ENCODE results near the gene CACNA1I. TPM values are rescaled to one million over a fixed set of nuclear protein-coding genes. Genes with fewer than 3 reads are reported as not detected.

The CACNA1I gene
- polyA plus RNA-seq, 3 donors = 0.04 TPM; not detected in 2

GRCh38 chr22:39679652-39680051 lies 109.1 kb downstream of the CACNA1I start:
- 97% methylated on average over 17 of the region's 17 CpGs for WGBS (ENCODE audit: insufficient coverage)
- H3K4me3 ChIP-seq (replicated peaks in 1 of 3; ENCODE audit: low read depth in 2 of 3, low read length in 3 of 3) = no peak overlapping the region
- H3K79me2 ChIP-seq (ENCODE audit: insufficient read depth, low read length) = no peaks in the 10 kb centered on the region
- no peak for TF ChIP-seq CTCF (IDR thresholded peaks at IDR 0.05)
- Mint-ChIP-seq H3K4me1 (no peaks in the 10 kb centered on the region), H3K27ac (no peak overlapping the region), H3K4me3 (no peak overlapping the region), H3K36me3 (no peaks in the 10 kb centered on the region), H3K9me3 (peaks cover 0 to 3% (median 0%) of the 10 kb centered on the region in 7 donors), H3K27me3 (ENCODE audit: low read depth in 3 of 3) (peaks cover 25 to 36% (median 29%) of the 10 kb centered on the region in 3 donors)
- no peaks in the 10 kb centered on the region for H4K20me1 ChIP-seq (ENCODE audit: insufficient read depth, low read length)
- H3K27me3 ChIP-seq (ENCODE audit: control insufficient read depth in 2 of 2, insufficient read depth in 2 of 2, low read length in 2 of 2) = peaks cover 0 to 10% of the 10 kb centered on the region in 2 donors
- intact Hi-C loops (cut with micrococcal nuclease) = no loop called here
- H3K4me1 ChIP-seq (ENCODE audit: control insufficient read depth in 1 of 2, insufficient read depth in 2 of 2, low read length in 2 of 2) = no peaks in the 10 kb centered on the region
- no peak overlapping the region for H3K9ac ChIP-seq (ENCODE audit: insufficient read depth, low read length, poor library complexity, severe bottlenecking)
- no peaks in the 10 kb centered on the region for H3K9me3 ChIP-seq (replicated peaks in 1 of 2; ENCODE audit: control insufficient read depth in 1 of 2, insufficient read depth in 1 of 2, low read length in 2 of 2)
- no peak overlapping the region for H3K4me2 ChIP-seq (replicated peaks; ENCODE audit: extremely low read depth, low read length, poor library complexity, severe bottlenecking)
- no peaks in the 10 kb centered on the region for H3K36me3 ChIP-seq (replicated peaks in 1 of 2; ENCODE audit: control insufficient read depth in 1 of 2, insufficient read depth in 2 of 2, low read length in 2 of 2)
- no peak for DNase-seq
- no peak overlapping the region for H3K27ac ChIP-seq (ENCODE audit: low read depth in 1 of 2, low read length in 2 of 2)
- H2AFZ ChIP-seq (ENCODE audit: insufficient read depth, low read depth, low read length, poor library complexity, severe bottlenecking) = no peak overlapping the region

DNA sequence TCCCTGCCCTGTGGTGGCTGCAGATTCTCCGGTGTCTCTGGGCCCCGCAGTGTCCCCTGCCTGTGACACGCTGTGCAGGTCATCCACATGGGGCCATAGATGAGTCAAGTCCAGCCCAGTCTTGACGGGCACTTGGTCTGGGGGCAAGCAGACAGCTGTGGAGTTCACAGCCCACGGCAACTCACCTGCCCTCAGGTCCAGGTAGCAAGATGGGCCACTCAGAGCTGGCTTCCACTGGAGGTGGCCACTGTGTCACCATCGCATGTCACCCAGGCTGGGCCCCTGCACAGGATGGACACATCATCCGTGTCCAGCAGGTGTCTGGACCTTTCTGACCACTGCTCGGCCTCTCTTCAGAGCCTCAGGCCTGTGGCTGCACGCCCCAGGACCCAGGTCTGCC lies 109.9 kb downstream of the CACNA1I start:
- Histone ChIP-seq H3K36me3 (replicated peaks in 1 of 2; ENCODE audit: control insufficient read depth in 1 of 2, insufficient read depth in 2 of 2, low read length in 2 of 2) (no peaks in the 10 kb centered on the region), H4K20me1 (ENCODE audit: insufficient read depth, low read length) (no peaks in the 10 kb centered on the region), H3K4me1 (ENCODE audit: control insufficient read depth in 1 of 2, insufficient read depth in 2 of 2, low read length in 2 of 2) (no peaks in the 10 kb centered on the region), H3K27me3 (ENCODE audit: control insufficient read depth in 2 of 2, insufficient read depth in 2 of 2, low read length in 2 of 2) (peaks cover 0 to 18% of the 10 kb centered on the region in 2 donors), H3K27ac (ENCODE audit: low read depth in 1 of 2, low read length in 2 of 2) (no peak overlapping the region), H3K79me2 (ENCODE audit: insufficient read depth, low read length) (no peaks in the 10 kb centered on the region), H2AFZ (ENCODE audit: insufficient read depth, low read depth, low read length, poor library complexity, severe bottlenecking) (no peak overlapping the region), H3K9me3 (replicated peaks in 1 of 2; ENCODE audit: control insufficient read depth in 1 of 2, insufficient read depth in 1 of 2, low read length in 2 of 2) (no peaks in the 10 kb centered on the region), H3K9ac (ENCODE audit: insufficient read depth, low read length, poor library complexity, severe bottlenecking) (no peak overlapping the region), H3K4me3 (replicated peaks in 1 of 3; ENCODE audit: low read depth in 2 of 3, low read length in 3 of 3) (no peak overlapping the region), H3K4me2 (replicated peaks; ENCODE audit: extremely low read depth, low read length, poor library complexity, severe bottlenecking) (no peak overlapping the region)
- TF ChIP-seq CTCF (IDR thresholded peaks at IDR 0.05) = no peak
- Mint-ChIP-seq H3K27me3 (ENCODE audit: low read depth in 3 of 3) (peaks cover 27 to 42% (median 37%) of the 10 kb centered on the region in 3 donors), H3K4me1 (no peaks in the 10 kb centered on the region), H3K27ac (no peak overlapping the region), H3K36me3 (no peaks in the 10 kb centered on the region), H3K9me3 (peaks cover 0 to 3% (median 0%) of the 10 kb centered on the region in 7 donors), H3K4me3 (no peak overlapping the region)
- intact Hi-C loops (cut with micrococcal nuclease) = no loop called here
- DNase-seq = no peak
- WGBS (ENCODE audit: insufficient coverage) = 94% methylated on average over 9 of the region's 9 CpGs
